ENCODE results near the gene THOP1. TPM values are rescaled to one million over a fixed set of nuclear protein-coding genes. Genes with fewer than 3 reads are reported as not detected.
"Not testable (repeated sequence)": the region's sequence is repeated elsewhere in the genome, so short reads cannot be mapped to it uniquely, and the experiment has no call there.

THOP1 gene
- total and polyA plus RNA-seq, 2 donors from 2014 or later, result 36.8 to 42.9 TPM

- no peak for TF ChIP-seq CTCF (IDR thresholded peaks at IDR 0.05; ENCODE audit: borderline replicate concordance, extremely low read depth, insufficient read depth)
- intact Hi-C loops (cut with DNase I), result no loop called here
- Histone ChIP-seq H3K9ac (ENCODE audit: low read length in 3 of 3) (no peak overlapping the region), H3K27me3 (ENCODE audit: control insufficient read depth, insufficient read depth, low read length) (no peaks in the 10 kb centered on the region), H3K27ac (ENCODE audit: low read depth in 2 of 2, low read length in 2 of 2) (no peak overlapping the region), H3K4me3 (ENCODE audit: low read length in 3 of 3) (no peak overlapping the region), H3K4me1 (ENCODE audit: control insufficient read depth in 2 of 3, insufficient read depth in 2 of 3, low read depth in 1 of 3, low read length in 3 of 3) (peaks cover 0 to 3% (median 0%) of the 10 kb centered on the region in 3 donors), H3K9me3 (ENCODE audit: control insufficient read depth in 2 of 3, insufficient read depth in 1 of 3, low read length in 3 of 3) (no peaks in the 10 kb centered on the region), H3K36me3 (ENCODE audit: control insufficient read depth in 2 of 3, insufficient read depth in 3 of 3, low read length in 3 of 3) (peaks cover 0 to 1% (median 0%) of the 10 kb centered on the region in 3 donors)
- FAIRE-seq, result no peak
- peak in 1 of 5 donors; percentile 59 for DNase-seq
Observed at GRCh38 chr19:2815923-2816322, 30.6 kb downstream of the THOP1 start.

GRCh38 chr19:2816641-2817040, 31.3 kb downstream of the THOP1 start:
- DNase-seq (no peak), FAIRE-seq (no peak)
- TF ChIP-seq CTCF (IDR thresholded peaks at IDR 0.05; ENCODE audit: borderline replicate concordance, extremely low read depth, insufficient read depth), result no peak
- H3K36me3 ChIP-seq (ENCODE audit: control insufficient read depth in 2 of 3, insufficient read depth in 3 of 3, low read length in 3 of 3), result no peaks in the 10 kb centered on the region
- H3K4me3 ChIP-seq (ENCODE audit: low read length in 3 of 3), result no peak overlapping the region
- H3K27me3 ChIP-seq (ENCODE audit: control insufficient read depth, insufficient read depth, low read length), result no peaks in the 10 kb centered on the region
- no peaks in the 10 kb centered on the region for H3K9me3 ChIP-seq (ENCODE audit: control insufficient read depth in 2 of 3, insufficient read depth in 1 of 3, low read length in 3 of 3)
- no peak overlapping the region for H3K9ac ChIP-seq (ENCODE audit: low read length in 3 of 3)
- peaks cover 0 to 3% (median 0%) of the 10 kb centered on the region in 3 donors for H3K4me1 ChIP-seq (ENCODE audit: control insufficient read depth in 2 of 3, insufficient read depth in 2 of 3, low read depth in 1 of 3, low read length in 3 of 3)
- no peak overlapping the region for H3K27ac ChIP-seq (ENCODE audit: low read depth in 2 of 2, low read length in 2 of 2)
- intact Hi-C loops (cut with DNase I), result no loop called here

GRCh38 chr19:2817237-2817829, 32.0 kb downstream of the THOP1 start:
- H3K9ac ChIP-seq (ENCODE audit: low read length in 3 of 3); H3K27ac ChIP-seq (ENCODE audit: low read depth in 2 of 2, low read length in 2 of 2); FAIRE-seq; H3K27me3 ChIP-seq (ENCODE audit: control insufficient read depth, insufficient read depth, low read length); intact Hi-C loops (cut with DNase I); H3K9me3 ChIP-seq (ENCODE audit: control insufficient read depth in 2 of 3, insufficient read depth in 1 of 3, low read length in 3 of 3); H3K4me1 ChIP-seq (ENCODE audit: control insufficient read depth in 2 of 3, insufficient read depth in 2 of 3, low read depth in 1 of 3, low read length in 3 of 3); H3K4me3 ChIP-seq (ENCODE audit: low read length in 3 of 3); H3K36me3 ChIP-seq (ENCODE audit: control insufficient read depth in 2 of 3, insufficient read depth in 3 of 3, low read length in 3 of 3): not testable (repeated sequence)
- DNase-seq, result peak in 2 of 5 donors; percentile 6 to 41

- H3K4me3 ChIP-seq (ENCODE audit: low read length in 3 of 3), result peak within 1 kb of the TSS; percentile 72 to 86 (median 76)
- H3K9ac ChIP-seq (ENCODE audit: low read length in 3 of 3), result peak within 1 kb of the TSS; percentile 54 to 73 (median 69)
- FAIRE-seq (no peak), DNase-seq (peak; percentile 98 to 99 (median 98))
- no peaks in the 10 kb centered on the region for H3K9me3 ChIP-seq (ENCODE audit: control insufficient read depth in 2 of 3, insufficient read depth in 1 of 3, low read length in 3 of 3)
- H3K27ac ChIP-seq (ENCODE audit: low read depth in 2 of 2, low read length in 2 of 2), result no peak within 1 kb of the TSS
- no peaks in the 10 kb centered on the region for H3K36me3 ChIP-seq (ENCODE audit: control insufficient read depth in 2 of 3, insufficient read depth in 3 of 3, low read length in 3 of 3)
- intact Hi-C loops (cut with DNase I), result no loop called here
- peaks cover 0 to 3% (median 0%) of the 10 kb centered on the region in 3 donors for H3K4me1 ChIP-seq (ENCODE audit: control insufficient read depth in 2 of 3, insufficient read depth in 2 of 3, low read depth in 1 of 3, low read length in 3 of 3)
- H3K27me3 ChIP-seq (ENCODE audit: control insufficient read depth, insufficient read depth, low read length), result no peaks in the 10 kb centered on the region
- peak; percentile 94 for TF ChIP-seq CTCF (IDR thresholded peaks at IDR 0.05; ENCODE audit: borderline replicate concordance, extremely low read depth, insufficient read depth)
Observed at GRCh38 chr19:2819540-2820111, 34.3 kb downstream of the THOP1 start, which contains the start of gene ZNF554. Gene ZNF554 (plus strand): TSS chr19:2819868. CDS start chr19:2820072, 204 bp downstream.
